HG03135 (cell line): Measurements from ENCODE around the gene LMNA.
"Not testable (repeated sequence)": the region's sequence is repeated elsewhere in the genome, so short reads cannot be mapped to it uniquely, and the experiment has no call there.

Source experiments
- ATAC-seq: cut with Tn5 transposase; IDR thresholded peaks from one replicate; pipeline ENCODE4 v1.9.1; 2021; ENCODE audit warnings: mild to moderate bottlenecking, moderate library complexity; ENCODE audit not compliant: unreplicated experiment

Gene LMNA

GRCh38 chr1:156160000-156160742, 45.7 kb downstream of the LMNA start:
- ATAC-seq: no peak

DNA sequence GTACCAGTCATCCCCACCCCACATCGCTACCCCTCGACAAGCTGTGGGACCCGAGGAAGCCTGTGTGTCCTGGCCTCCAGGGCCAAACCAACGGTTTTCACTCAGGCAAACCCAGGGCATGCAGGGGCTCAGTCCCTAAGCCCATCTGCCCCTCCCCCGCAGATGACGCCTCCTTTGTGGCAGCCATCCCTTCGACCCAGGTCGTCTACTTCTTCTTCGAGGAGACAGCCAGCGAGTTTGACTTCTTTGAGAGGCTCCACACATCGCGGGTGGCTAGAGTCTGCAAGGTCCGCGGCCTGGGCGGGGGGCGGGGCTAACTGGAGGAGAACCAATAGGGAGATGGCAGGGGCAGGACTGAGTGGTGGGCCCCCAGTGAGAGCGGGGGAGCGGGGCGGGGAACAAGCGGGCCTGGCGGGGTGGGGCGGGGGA, 46.2 kb downstream of the LMNA start:
- no peak for ATAC-seq

DNA sequence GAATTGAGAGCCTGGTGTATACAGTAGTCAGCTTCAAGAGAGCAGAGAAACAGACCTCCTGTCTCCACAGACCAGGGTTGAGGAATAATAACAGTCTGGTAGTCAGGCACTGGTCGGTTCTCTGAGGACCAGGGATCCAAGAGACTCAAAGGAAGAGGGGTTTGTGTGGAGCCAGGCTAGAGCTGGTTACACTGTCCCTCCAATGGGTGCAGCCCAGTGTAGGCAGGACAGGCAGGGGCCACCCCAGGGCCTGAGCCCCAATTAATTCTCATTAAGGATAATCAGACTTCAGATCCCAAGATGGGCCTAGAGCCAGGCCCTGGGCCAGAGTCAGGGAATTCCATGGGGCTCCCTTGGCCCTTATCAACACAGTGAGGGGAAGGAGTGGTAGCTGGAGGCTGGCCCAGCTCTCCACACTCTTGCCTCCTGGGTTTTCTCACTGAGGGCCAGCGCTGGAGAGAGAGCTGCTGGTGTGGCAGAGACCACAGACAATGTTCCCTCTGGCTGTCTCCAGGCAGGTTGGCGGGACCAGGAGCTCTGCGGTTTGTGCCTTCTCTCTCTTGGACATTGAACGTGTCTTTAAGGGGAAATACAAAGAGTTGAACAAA, 48.0 kb downstream of the LMNA start:
- ATAC-seq: no peak

DNA sequence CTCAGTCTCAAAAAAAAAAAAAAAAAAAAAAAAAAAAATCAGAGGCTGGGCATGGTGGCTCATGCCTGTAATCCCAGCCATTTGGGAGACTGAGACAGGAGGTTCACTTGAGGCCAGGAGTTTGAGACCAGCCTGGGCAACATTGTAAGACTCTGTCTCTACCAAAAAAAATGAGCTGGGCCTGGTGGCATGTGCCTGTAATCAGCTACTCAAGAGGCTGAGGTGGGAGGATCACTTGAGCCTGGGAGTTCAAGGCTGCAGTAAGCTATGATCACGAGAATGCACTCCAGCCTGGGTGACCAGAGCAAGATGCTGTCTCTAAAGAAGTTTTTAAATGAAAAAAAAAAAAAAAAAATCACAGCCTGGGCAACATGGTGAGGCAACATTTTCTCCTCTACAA, 49.2 kb downstream of the LMNA start:
- no peak for ATAC-seq

DNA sequence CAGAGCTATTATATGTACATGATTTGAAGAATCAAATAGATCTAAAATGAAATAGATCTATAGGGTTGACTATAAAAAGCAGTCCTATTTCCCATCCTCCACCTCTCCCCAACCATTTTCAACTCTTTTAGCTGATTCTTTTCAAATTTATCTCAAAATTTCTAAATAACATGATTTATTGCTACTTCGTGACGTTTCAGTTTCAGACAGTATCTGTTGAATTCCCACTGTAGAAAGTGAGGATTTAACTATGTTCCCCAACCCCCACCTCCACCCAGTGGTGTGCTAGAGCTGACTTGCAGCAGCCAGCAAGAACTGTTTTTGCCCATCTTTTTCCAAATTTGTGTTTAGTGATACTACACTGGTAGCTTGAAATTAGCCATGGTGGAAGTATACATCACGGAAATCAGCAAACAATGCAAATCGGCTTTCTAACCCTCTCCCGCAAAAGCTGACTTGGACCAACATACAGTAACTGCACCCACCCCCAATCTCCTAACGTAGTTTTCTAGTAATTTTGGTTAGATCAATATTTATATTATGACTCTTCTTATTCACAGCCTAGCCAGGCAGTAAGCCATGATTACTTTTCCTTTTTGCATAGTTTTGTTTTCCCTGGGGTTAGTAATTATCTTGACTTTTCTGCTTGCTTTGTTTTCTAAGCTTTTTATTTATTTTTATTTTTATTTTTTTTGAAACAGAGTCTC, 49.8 kb downstream of the LMNA start:
- ATAC-seq: no peak

- ATAC-seq: no peak
Observed at GRCh38 chr1:156165083-156165482, 50.6 kb downstream of the LMNA start.

- ATAC-seq: no peak
Observed at GRCh38 chr1:156167536-156167935, 53.0 kb downstream of the LMNA start.

- ATAC-seq: no peak
Observed at GRCh38 chr1:156172696-156173470, 58.4 kb downstream of the LMNA start.

GRCh38 chr1:156176610-156177210, 62.2 kb downstream of the LMNA start:
- ATAC-seq: no peak

- ATAC-seq: no peak
Observed at GRCh38 chr1:156177919-156178654, 63.6 kb downstream of the LMNA start.

DNA sequence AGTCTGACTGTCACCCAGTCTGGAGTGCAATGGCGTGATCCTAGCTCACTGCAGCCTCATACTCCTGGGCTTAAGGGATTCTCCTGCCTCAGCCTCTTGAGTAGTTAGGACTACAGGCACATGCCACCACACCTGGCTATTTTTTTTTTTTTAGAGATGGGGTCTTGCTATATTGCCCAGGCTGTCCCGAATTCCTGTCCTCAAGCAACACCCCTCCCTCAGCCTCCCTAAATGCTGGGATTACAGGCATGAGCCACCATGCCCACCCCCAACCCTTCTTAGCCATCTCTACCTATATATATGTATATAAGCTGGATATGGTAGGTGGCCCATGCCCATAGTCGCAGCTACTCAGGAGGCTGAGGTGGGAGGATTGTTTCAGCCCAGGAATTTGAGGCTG, 66.0 kb downstream of the LMNA start:
- ATAC-seq: no peak

GRCh38 chr1:156181391-156181924, 66.9 kb downstream of the LMNA start:
- ATAC-seq: not testable (repeated sequence)

DNA sequence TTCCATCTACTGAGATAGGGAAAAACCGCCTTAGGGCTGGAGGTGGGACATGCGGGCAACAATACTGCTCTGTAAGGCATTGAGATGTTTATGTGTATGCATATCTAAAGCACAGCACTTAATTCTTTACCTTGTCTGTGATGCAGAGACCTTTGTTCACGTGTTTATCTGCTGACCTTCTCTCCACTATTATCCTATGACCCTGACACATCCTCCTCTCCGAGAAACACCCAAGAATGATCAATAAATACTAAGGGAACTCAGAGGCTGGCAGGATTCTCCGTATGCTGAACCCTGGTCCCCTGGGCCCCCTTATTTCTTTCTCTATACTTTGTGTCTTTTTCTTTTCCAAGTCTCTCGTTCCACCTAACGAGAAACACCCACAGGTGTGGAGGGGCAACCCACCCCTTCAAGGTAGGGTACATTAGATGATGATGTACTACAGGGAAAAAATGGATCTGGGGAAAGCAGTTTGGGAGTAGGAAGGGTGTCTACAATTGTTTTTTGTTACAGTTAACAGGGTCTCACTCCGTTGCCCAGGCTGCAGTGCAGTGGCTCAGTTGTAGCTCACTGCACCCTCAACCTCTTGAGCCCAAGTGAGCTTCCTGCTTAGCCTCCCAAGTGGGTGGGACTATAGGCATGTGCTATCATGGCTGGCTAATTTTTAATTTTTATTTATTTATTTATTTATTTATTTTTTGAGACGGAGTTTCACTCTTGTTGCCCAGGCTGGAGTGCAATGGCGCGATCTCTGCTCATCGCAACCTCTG, 67.7 kb downstream of the LMNA start:
- not testable (repeated sequence) for ATAC-seq

GRCh38 chr1:156186347-156187177, 72.1 kb downstream of the LMNA start:
- not testable (repeated sequence) for ATAC-seq
